Measurements from ENCODE around the gene FADS1.

Gene FADS1

DNA sequence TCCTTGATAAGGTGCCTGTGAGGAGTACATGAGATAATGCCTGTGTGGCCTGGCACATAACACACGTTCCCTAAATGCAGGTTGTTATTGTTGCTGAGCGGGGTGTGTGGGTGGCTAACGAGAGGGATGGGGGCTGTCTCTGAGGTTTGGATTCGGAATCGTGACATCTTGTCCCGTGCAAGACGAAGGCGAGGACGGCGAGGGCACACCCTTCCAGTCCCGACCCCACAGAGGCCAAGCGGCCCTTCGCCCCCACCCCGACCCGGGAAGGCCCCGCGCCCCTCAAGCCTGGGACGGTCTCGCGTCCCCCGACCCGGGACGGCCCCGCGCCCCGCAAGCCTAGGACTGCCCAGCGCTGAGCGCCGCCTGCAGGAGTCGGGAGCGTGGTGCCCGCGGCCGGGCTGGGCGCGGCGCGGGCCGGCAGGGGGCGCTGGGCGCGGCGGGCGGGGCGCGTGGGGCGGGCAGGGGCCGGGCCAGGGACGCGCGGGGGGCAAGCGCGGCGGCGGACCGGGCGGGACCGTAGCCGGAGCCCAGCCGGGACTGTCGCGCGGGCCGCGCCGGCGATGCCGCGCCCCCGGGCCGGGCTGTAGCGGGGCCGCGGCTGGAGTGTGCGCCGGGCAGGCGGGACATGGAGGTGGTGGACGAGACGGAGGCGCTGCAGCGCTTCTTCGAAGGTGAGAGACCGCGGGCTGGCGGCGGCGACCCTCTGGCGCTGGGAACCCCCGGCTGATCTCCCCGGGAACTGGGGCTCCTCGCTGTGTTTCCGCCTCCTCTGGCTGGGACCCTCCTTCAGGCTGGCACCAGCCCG is 64.5 kb downstream of the FADS1 start, which contains the start of gene MYRF:
Gene MYRF (plus strand): TSS at position 520 of the 808 bp plus-strand sequence. CDS start 109 bp downstream, at position 629.
- ATAC-seq = peak; percentile 74
- no peak for TF ChIP-seq OSR1 (CRISPR knock-in tag; IDR thresholded peaks at IDR 0.05)
- TF ChIP-seq RARB (CRISPR knock-in tag; IDR thresholded peaks at IDR 0.05) = no peak
- no peak for TF ChIP-seq SNAI2 (CRISPR knock-in tag; IDR thresholded peaks at IDR 0.05)
- no peak for TF ChIP-seq CSDC2 (CRISPR knock-in tag; IDR thresholded peaks at IDR 0.05)
- no peak for TF ChIP-seq ZFP30 (CRISPR knock-in tag; IDR thresholded peaks at IDR 0.05)
- no peak for TF ChIP-seq GLIS3 (CRISPR knock-in tag; IDR thresholded peaks at IDR 0.05)
- TF ChIP-seq, protein P1, sequence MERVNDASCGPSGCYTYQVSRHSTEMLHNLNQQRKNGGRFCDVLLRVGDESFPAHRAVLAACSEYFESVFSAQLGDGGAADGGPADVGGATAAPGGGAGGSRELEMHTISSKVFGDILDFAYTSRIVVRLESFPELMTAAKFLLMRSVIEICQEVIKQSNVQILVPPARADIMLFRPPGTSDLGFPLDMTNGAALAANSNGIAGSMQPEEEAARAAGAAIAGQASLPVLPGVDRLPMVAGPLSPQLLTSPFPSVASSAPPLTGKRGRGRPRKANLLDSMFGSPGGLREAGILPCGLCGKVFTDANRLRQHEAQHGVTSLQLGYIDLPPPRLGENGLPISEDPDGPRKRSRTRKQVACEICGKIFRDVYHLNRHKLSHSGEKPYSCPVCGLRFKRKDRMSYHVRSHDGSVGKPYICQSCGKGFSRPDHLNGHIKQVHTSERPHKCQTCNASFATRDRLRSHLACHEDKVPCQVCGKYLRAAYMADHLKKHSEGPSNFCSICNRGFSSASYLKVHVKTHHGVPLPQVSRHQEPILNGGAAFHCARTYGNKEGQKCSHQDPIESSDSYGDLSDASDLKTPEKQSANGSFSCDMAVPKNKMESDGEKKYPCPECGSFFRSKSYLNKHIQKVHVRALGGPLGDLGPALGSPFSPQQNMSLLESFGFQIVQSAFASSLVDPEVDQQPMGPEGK (CRISPR knock-in tag; IDR thresholded peaks at IDR 0.05; ENCODE audit: borderline replicate concordance) = no peak
- TF ChIP-seq, protein P2, sequence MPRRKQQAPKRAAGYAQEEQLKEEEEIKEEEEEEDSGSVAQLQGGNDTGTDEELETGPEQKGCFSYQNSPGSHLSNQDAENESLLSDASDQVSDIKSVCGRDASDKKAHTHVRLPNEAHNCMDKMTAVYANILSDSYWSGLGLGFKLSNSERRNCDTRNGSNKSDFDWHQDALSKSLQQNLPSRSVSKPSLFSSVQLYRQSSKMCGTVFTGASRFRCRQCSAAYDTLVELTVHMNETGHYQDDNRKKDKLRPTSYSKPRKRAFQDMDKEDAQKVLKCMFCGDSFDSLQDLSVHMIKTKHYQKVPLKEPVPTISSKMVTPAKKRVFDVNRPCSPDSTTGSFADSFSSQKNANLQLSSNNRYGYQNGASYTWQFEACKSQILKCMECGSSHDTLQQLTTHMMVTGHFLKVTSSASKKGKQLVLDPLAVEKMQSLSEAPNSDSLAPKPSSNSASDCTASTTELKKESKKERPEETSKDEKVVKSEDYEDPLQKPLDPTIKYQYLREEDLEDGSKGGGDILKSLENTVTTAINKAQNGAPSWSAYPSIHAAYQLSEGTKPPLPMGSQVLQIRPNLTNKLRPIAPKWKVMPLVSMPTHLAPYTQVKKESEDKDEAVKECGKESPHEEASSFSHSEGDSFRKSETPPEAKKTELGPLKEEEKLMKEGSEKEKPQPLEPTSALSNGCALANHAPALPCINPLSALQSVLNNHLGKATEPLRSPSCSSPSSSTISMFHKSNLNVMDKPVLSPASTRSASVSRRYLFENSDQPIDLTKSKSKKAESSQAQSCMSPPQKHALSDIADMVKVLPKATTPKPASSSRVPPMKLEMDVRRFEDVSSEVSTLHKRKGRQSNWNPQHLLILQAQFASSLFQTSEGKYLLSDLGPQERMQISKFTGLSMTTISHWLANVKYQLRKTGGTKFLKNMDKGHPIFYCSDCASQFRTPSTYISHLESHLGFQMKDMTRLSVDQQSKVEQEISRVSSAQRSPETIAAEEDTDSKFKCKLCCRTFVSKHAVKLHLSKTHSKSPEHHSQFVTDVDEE (CRISPR knock-in tag; IDR thresholded peaks at IDR 0.05) = no peak
- TF ChIP-seq, protein P3, sequence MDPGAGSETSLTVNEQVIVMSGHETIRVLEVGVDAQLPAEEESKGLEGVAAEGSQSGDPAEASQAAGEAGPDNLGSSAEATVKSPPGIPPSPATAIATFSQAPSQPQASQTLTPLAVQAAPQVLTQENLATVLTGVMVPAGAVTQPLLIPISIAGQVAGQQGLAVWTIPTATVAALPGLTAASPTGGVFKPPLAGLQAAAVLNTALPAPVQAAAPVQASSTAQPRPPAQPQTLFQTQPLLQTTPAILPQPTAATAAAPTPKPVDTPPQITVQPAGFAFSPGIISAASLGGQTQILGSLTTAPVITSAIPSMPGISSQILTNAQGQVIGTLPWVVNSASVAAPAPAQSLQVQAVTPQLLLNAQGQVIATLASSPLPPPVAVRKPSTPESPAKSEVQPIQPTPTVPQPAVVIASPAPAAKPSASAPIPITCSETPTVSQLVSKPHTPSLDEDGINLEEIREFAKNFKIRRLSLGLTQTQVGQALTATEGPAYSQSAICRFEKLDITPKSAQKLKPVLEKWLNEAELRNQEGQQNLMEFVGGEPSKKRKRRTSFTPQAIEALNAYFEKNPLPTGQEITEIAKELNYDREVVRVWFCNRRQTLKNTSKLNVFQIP (CRISPR knock-in tag; IDR thresholded peaks at IDR 0.05; ENCODE audit: borderline replicate concordance, low read depth) = no peak

DNA sequence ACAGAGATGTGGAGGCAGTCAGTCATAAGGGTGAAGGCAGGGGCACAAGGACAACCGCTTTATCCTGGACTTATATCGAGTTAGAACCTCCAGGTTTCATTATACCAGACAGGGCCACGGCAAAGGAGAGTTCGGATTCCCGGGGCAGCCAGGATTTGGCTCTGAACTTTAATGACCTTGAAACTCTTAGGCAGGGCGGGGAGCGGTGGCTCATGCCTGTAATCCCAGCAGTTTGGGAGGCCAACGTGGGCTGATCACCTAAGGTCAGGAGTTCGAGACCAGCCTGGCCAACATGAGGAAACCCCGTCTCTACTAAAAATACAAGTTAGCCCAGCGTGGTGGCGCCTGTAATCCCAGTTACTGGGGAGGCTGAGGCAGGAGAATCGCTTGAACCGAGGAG is 65.4 kb downstream of the FADS1 start:
- ATAC-seq = no peak

DNA sequence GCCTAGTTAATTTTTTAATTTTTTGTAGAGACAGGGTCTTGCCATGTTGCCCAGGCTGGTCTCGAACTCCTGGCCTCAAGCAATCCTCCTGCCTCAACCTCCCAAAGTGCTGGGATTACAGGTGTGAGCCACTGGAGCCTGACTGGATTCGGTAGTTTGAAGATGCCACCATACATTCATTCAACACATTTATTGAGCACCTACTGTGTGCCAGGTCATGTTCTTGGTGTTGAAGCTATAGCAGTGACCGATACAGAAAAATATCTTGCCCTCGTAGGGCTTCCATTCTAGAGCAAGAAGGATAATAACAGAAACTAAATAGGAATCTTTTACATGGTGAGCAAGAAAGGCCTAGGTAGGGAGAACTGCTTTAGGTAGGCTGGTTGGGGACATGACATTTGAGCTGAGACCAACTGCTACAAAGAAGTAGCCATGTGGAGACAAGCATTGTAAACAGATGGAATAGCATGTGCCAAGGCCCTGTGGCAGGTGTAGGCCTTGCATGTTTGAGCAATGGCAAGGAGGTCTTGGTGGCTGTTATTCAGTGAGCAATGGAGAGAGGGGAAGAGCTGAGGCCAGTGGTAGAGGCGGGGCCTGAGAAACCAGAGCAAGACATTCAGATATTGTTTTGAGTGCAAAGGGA is 66.1 kb downstream of the FADS1 start:
- ATAC-seq = no peak
- TF ChIP-seq ZFP3 (CRISPR knock-in tag; IDR thresholded peaks at IDR 0.05) = no peak
- TF ChIP-seq, protein P3 (CRISPR knock-in tag; IDR thresholded peaks at IDR 0.05; ENCODE audit: borderline replicate concordance, low read depth) = no peak
- TF ChIP-seq ZNF565 (CRISPR knock-in tag; conservative IDR thresholded peaks at IDR 0.05; ENCODE audit: low read depth) = no peak
- TF ChIP-seq ESRRG (CRISPR knock-in tag; IDR thresholded peaks at IDR 0.05) = no peak
- TF ChIP-seq RARB (CRISPR knock-in tag; IDR thresholded peaks at IDR 0.05) = no peak
- TF ChIP-seq PPARA (CRISPR knock-in tag; IDR thresholded peaks at IDR 0.05; ENCODE audit: borderline replicate concordance) = no peak

More for the DNA sequence above, 65.4 kb downstream of the FADS1 start:
- TF ChIP-seq BACH2 (CRISPR knock-in tag; IDR thresholded peaks at IDR 0.05; ENCODE audit: borderline replicate concordance) (no peak), ZFP30 (CRISPR knock-in tag; IDR thresholded peaks at IDR 0.05) (no peak), ESRRG (CRISPR knock-in tag; IDR thresholded peaks at IDR 0.05) (no peak), ZFP3 (CRISPR knock-in tag; IDR thresholded peaks at IDR 0.05) (no peak), ZNF70 (CRISPR knock-in tag; IDR thresholded peaks at IDR 0.05) (no peak), TOX (CRISPR knock-in tag; IDR thresholded peaks at IDR 0.05; ENCODE audit: borderline replicate concordance) (no peak)
- TF ChIP-seq, protein P4, sequence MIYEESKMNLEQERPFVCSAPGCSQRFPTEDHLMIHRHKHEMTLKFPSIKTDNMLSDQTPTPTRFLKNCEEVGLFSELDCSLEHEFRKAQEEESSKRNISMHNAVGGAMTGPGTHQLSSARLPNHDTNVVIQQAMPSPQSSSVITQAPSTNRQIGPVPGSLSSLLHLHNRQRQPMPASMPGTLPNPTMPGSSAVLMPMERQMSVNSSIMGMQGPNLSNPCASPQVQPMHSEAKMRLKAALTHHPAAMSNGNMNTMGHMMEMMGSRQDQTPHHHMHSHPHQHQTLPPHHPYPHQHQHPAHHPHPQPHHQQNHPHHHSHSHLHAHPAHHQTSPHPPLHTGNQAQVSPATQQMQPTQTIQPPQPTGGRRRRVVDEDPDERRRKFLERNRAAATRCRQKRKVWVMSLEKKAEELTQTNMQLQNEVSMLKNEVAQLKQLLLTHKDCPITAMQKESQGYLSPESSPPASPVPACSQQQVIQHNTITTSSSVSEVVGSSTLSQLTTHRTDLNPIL (CRISPR knock-in tag; IDR thresholded peaks at IDR 0.05; ENCODE audit: low read depth) = no peak
- TF ChIP-seq, protein P1 (CRISPR knock-in tag; IDR thresholded peaks at IDR 0.05; ENCODE audit: borderline replicate concordance) = no peak

Data from SK-N-SH treated with all-trans-retinoic acid at 6 μM for 48 hours (cell line).